ENCODE data around the gene GCM1.
"Not testable (repeated sequence)": the region's sequence is repeated elsewhere in the genome, so short reads cannot be mapped to it uniquely, and the experiment has no call there.

The GCM1 gene, protein sequence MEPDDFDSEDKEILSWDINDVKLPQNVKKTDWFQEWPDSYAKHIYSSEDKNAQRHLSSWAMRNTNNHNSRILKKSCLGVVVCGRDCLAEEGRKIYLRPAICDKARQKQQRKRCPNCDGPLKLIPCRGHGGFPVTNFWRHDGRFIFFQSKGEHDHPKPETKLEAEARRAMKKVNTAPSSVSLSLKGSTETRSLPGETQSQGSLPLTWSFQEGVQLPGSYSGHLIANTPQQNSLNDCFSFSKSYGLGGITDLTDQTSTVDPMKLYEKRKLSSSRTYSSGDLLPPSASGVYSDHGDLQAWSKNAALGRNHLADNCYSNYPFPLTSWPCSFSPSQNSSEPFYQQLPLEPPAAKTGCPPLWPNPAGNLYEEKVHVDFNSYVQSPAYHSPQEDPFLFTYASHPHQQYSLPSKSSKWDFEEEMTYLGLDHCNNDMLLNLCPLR

DNA sequence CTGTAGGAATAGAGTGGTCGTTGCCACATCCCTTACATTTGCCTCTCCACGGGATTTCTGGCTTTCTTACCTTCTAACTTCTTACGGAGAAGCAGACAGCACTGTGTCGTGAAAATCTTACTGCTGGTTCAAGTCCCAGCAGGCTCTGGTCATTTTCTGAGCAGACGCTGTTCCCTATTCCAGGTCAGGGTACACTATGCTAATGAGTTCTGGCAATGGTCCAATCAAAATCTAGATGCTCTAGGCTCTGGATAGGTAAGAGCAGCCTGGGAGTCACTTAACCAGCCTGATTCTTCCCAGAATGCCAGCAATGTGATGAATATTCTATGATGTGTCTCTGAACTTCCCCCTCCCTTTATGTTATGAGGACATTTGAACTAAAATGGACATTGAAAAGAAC is at the start of gene GCM1:
TSS of gene GCM1 (minus strand) at position 158 of the 400 bp plus-strand sequence. CDS start 3,209 bp downstream, outside the sequence.
- DNase-seq (ENCODE audit: low read depth) = no peak

DNA sequence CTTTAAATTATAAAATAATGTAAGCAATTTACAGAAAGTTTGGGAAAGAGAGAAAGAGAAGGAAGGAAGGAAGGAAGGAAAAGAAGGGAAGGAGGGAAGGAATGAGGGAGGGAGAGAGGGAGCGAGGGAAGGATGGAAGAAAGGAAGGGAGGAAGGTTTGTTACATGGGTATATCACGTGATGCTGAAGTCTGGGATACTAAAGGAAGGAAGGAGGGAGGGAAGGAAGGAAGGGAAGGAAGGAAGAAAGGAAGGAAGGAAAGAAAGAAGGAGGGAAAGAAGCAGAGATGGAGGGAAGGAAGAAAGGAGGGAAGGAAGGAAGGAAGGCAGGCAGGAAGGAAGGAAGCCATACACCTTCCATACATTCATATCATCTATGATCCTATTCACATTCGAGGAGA is 48.9 kb upstream of the GCM1 start:
- no peak for DNase-seq (ENCODE audit: low read depth)

DNA sequence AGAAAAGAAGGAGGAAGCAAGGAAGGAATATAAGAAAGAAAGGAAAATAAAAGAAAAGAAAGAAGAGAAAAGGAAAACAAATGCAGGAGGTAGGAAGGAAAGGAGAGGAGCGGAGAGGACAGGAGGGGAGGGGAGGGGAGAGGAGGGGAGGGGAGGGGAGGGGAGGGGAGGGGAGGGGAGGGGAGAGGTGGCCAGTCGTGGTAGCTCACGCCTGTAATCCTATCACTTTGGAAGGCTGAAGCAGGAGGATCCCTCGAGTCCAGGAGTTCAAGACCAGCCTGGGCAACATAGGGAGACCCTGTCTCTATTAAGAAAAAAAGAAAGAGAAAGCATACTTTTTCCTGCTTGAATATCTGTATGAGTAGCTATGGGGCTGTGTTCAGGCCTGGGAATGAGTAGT is 46.4 kb upstream of the GCM1 start:
- DNase-seq (ENCODE audit: low read depth) = no peak

DNA sequence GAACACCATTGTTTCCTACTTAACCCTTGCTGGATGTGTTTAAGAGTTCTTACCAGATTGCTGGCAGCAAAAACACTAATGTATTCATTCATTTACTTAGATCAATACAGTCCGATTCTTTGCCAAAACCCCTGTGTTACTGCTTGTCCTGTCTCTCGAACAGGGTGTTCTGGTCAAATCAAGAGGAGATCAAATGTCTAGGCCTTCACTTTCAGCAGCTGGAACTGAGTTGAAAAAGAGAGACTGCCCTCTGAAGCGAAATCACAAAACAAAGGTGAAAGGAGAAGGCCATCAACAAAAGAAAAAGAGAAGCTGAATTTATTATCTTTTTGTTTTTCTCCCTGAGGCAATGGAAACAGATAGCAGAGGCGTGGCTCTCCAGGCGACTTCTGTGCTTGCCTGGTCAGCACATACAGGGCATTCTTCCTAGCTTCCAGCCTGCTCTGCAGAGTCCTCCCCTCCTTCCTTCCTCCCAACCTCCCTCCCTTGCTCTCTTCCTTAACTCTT is 44.1 kb upstream of the GCM1 start:
- DNase-seq (ENCODE audit: low read depth) = no peak

DNA sequence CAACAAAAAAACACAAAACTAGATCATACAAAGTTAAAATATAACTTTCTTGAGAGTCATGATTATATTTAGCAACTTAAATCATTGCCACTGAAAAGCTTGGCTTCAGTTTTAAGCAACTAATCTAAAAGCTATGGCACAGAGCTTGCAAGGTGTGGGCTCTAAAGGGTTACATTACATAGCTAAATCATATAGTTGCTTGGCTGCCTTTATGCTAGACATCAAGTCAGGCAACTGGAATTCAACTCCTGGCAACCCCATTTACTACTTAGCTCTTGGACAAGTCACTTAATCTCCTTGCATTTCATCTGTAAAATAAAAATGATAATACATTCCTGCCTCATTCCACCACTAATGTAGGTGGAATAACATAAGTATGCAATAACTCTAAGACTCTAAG is 40.9 kb upstream of the GCM1 start:
- DNase-seq (ENCODE audit: low read depth) = no peak

DNA sequence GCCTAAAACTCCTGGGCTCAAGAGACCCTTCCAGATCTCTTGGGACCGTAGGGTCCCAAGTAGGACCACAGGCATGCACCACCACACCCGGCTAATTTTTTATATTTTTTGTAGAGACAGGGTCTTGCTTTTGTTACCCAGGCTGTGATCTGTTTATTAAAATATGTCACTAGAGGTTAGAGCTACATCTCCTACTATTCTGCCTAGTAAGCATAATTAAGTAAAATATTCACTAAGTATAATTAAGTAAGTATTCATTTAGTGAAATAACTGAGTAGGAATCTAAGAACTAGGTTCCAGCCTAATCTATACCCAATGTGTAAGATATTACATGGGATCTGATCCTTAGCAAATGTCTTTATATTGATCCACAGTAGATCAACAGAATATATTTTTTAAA is 40.2 kb upstream of the GCM1 start:
- no peak for DNase-seq (ENCODE audit: low read depth)

DNA sequence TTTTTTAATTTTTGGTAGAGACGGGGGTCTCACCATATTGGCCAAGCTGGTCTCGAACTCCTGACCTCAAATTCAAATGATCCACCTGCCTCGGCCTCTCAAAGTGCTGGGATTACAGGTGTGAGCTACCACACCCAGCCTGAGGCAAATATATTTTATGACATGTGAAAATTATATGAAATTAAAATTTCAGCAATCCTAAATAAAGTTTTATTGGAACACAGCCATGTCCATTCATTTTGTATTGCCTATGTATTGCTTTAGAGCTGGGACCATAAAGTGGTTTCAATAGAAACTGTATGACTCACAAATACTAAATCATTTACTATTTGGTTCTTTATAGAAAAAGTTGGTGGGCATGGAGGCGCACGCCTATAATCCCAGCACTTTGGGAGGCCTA is 32.0 kb upstream of the GCM1 start:
- DNase-seq (ENCODE audit: low read depth) = no peak

DNA sequence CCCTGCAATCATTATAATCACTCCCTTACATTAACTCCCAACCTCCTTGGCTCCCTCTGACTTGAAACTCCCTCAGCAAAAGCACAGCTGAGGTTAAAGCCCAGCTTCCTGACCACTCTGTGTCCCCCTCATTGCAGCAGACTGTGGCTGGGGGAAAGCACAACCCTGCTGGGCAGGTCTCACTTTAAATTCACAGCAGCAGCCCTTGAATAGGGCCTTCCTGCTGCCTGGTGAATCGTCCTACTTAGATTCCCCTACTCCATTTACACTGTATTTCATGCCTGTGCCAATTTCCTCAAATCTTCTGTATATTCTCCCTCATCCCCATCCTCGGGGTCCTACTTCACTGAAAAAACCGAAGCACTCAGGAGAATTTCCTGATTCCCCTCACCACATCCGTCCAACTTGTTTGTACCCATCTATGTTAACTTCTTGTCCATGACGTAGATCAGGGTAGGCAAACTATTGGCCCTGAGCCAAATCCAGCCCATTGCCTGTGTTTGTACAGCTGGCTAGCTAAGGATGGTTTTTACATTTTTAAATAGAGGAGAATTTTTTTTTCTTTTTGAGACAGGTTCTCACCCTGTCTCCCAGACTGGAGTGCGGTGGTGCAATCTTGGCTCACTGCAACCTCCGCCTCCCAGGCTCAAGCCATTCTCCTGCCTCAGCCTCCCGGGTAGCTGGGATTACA is 31.5 kb upstream of the GCM1 start:
- no peak for DNase-seq (ENCODE audit: low read depth)

DNA sequence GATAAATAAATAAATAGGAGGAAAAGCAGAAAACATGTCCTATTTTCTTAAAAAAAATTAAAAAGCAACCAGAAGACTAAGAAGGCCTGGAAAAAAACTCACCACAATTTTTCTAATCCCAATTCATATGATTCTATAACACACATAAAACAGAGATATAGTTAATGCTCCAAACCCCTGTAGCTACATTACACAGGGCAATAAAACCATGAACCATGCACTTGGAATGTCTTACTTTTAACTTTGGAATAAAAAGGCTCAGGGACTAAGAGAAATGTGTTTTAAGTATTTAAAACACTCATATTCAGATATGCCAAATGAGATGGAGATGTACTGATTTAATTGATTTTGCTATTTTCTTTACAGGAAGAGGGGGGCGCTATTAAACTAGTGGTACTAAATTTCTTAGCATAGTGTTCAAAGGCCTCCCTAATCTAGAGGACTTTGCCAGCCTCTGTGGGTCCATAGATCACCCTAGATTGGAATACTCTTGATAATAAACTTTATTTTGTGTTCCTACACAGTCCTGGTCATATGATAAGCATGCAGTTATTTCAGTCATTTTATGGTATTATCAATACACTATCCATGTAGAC is 30.3 kb upstream of the GCM1 start:
- DNase-seq (ENCODE audit: low read depth) = no peak

DNA sequence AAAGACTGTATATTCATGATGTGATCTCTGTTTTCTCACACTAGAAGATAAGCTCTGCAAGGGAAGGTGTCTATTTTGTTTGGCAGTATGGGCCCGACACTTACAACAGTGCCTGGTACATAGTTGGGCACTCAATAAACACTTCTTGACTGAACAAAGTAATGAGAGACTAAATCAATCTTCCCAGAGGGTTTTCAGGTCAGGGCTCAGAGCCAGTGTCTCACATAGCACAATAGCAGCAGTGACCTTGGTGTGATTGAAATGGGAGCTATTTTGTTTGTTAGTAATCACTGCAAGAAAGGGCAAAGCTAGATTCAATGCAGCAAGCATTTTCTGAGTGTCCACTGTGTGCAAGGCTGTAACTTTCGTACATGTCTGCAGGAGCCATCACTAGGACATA is 26.4 kb upstream of the GCM1 start:
- DNase-seq (ENCODE audit: low read depth) = no peak

DNA sequence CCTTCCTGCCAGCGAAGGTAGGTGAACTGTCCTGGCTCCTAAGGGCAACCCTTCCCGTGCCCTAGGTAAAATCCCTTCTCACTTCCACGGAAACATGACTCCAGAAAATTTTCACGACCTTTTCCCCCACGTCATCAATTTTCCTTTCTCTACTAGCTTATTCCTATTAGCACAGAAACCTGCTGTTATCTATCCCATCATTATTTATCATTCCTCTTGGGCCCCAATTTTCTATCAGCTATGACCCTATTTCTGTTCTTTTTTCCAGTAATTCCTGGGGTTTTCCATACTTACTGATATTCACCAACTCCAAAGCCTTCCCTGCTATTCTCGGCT is 23.8 kb upstream of the GCM1 start:
- no peak for DNase-seq (ENCODE audit: low read depth)

DNA sequence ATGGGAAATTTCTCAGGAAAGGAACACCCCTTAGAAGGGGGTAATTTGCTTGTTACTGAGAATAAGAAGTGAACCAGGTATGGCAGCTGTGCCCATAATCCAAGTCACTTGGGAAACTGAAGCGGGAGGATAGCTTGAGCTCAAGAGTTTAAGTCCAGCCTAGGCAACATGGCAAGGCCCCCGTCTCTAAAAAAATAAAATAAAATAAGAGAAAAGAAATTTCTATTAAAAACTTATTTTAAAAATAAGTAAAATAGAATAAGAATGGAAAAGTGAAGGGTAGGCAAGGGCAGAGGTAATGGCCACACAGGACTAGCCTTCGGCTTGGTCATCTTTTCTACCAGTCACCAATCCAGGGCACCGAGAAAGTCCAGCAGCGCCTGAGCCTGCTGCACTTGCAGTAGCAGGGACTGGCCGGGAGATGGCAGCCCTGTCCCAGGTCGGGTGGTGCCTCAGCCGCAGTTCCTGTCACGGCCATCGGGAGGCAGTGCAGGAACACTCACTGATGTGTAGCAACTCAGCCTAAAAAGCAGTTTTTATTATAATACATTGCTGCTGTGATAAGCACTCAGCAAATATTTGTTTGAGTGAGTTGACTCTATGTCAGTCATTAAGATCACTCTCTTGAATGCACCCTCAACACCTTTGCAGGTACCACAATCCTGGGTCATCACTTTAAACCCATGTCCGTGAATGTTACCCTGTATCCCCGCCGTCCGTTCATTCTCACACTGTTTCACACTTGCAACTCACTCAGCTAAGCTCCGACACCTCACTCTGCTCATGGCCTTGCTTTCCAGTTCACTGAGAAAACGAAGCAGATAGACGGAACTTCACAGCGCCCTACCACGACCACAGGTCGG is 23.2 kb upstream of the GCM1 start:
- peak; percentile 85 for DNase-seq (ENCODE audit: low read depth)

DNA sequence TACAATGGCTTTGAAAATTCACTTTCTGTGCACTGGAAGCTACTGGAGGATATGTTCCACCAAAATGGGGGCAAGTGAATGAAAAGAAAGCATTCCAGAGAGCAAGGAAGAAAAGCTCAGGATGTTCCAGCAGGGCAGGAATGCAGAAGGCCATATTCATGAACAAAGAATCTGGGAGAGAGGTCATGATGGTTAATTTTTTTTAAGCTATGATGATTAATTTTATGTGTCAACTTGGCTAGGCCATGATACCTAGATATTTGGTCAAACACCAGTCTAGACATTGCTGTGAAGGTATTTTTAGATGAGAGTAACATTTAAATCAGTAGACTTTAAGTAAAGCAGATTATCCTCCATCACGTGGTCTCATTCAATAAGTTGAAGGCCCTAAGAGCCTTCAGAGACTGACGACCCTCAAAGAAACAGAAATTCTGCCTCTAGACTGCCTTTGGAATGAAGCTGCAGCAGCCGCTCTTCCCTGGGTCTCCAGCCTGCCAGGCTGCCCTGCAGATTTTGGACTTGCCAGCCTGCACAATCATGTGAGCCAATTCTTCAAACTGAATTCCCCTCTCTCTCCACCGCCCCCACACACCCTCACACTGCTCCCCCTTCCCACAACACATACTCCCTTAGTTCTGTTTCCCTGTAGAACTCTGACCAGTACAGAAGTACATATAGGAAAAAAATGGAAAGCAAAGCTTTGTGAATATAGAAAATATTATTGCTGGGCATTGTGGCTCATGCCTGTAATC is 20.1 kb upstream of the GCM1 start:
- no peak for DNase-seq (ENCODE audit: low read depth)

DNA sequence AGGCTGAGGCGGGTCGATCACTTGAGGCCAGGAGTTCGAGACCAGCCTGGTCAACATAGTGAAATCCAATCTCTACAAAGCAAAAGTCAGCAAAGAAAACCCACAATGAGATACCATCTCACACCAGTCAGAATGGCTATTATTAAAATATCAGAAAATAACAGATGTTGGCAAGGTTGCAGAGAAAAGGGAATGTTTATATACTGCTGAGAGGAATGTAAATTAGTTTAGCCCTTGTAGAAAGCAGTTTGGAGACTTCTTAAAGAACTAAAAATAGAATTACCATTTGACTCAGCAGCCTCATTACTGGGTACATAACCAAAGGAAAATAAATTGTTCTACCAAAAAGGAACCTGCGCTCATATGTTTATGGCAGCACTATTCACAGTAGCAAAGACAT is 16.7 kb upstream of the GCM1 start:
- no peak for DNase-seq (ENCODE audit: low read depth)

DNA sequence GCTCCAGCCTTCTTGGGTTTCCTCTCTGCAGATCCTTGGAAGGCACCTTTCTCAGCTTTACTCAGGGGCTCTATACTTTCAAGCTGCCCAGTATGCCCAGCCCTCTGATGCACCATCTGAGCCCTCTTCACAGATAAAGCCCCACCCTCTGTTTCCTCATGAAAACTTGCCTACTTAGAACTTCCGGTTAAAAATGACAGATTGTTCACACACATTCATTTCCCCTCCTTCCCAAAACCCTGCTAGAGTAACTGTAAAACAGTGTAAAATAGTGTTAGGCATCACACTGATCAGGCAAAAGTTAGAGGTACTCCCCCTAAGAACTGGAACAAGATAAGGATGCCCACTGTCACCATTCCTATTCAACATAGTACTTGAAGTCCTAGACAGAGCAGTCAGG is 14.0 kb upstream of the GCM1 start:
- DNase-seq (ENCODE audit: low read depth) = no peak

DNA sequence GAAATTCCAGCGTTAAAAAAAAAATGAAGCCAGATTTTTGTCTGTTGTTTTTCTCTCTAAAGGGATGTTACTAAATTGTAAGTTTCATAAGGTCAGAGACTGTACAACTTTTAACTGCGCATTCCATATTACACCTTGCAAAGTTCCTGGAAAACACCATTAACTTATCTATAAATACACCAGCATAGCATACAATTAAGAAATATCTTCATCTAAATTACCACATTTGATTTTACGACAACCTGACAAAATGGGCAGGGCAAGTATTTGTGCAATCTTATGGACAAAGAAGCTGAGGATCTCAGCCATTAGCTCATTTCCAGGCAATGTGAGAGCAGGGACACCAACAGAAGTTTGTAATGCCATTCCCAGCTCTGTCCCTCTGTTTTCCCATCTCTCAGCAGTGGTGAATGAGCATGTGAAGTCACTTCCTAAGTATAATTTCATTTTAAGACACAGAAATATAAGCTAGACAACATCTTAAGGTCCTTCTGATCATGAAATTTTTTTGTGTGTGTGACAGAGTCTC is 12.9 kb upstream of the GCM1 start:
- no peak for DNase-seq (ENCODE audit: low read depth)

DNA sequence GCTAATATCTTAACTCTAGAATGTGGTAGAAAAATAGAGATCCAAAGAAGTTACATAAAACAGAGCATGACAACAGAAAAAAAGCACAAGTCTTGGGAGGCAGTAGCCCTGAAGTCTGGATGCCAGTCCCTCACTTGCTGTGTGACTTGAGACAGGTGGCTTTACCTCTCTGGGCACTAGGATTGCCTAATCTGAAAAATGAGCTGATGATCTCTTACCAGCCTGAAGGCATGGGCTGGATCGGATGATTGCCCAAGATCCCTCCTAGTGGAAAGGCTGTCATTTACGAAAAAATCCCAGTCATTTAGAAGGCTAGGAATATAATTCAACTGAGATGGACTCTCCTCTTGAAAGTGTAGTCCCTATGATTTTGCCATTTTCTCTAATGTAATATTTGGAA is 10.9 kb upstream of the GCM1 start:
- DNase-seq (ENCODE audit: low read depth) = no peak

DNA sequence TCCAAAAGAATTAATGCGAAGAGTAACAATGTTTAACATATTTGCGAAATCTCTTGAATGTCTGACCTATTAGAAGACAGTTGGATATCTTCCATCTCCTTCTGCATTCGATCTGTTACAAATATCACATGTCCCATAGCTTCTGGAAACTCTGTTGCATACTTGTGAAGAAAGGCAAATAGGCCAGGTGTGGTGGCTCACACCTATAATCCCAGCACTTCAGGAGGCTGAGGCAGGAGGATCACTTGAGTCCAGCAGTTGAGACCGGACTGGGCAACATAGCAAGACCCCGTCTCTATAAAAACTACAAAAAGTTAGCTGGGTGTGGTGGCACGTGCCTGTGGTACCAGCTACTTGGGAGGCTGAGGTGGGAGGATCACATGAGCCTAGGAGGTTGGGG is 9.4 kb upstream of the GCM1 start:
- not testable (repeated sequence) for DNase-seq (ENCODE audit: low read depth)

DNA sequence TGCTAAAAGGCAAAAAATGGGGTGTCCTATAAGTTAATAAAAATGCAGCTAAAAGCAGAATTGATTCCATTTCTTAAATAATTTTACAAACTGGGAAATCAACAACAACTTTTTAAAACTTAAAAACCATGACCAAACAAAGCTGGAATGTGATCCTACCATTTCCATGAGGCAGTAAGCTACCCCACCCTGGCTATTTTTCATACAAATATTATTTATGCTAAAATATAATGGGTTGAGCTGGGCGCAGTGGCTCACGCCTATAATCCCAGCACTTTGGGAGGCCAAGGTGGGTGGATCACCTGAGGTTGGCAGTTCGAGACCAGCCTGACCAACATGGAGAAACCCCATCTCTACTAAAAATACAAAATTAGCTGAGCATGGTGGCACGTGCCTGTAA is 6.6 kb upstream of the GCM1 start:
- not testable (repeated sequence) for DNase-seq (ENCODE audit: low read depth)

DNA sequence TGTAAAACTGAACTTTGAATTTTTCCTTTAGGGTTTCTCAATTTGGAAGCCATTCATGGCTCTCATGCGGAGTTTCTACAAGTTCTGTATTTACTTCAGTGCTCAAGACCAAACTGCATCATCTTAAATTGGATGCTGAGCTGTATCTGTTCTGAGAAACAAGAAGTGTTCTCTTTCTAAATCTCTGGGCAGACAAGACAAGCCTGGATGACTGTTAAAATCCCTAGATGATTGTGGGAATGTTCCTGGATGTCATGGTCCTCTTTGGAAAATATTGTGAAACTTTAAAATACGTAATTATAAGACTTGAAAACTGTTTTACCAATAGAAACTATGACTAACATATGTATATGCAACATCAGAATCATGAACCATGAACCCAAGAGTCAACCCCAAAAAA is 6.2 kb upstream of the GCM1 start:
- no peak for DNase-seq (ENCODE audit: low read depth)

DNA sequence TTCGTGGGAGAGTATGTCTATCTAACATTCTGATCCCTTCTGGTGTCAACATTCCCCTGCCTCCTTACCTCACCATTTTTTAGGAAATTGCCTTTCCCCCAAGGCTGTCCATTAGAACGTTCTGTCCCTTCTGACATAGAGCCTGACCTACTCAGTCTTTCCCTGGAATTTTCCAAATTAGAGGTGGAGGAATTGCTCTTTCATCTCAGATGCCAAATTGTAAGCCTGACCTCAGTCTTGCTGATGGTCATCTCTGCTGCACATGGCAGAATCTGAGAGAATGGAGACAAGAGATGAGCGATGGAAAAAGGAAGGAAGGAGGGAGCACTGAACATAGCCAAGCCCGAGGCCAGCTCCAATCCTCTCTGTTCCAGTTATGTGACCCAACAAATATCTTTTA is 5.4 kb upstream of the GCM1 start:
- no peak for DNase-seq (ENCODE audit: low read depth)
